ENCODE results near the gene MON2. TPM values are rescaled to one million over a fixed set of nuclear protein-coding genes. Genes with fewer than 3 reads are reported as not detected.

The MON2 gene
- total RNA-seq, 4 donors from 2014 or later: 54.3 to 212 (median 61.9) TPM

DNA sequence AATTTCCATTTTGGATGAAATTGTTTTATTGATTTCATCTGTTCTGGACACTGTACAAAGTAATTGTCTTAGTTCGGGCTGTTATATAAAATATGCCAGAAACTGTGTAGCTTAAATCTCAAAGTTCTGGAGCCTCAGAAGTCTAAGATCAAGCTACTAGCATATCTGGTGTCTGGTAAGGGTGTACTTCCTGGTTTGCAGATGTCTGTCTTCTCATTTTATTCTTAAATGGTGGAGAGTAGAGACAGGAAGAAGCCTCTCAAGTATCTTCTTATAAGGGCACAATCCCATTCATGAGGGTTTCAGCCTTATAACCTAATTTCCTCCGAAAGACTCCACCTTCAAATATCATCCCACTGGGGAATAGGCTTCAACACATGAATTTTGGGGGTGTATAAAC lies 51.3 kb downstream of the MON2 start:
- TF ChIP-seq, protein P1, sequence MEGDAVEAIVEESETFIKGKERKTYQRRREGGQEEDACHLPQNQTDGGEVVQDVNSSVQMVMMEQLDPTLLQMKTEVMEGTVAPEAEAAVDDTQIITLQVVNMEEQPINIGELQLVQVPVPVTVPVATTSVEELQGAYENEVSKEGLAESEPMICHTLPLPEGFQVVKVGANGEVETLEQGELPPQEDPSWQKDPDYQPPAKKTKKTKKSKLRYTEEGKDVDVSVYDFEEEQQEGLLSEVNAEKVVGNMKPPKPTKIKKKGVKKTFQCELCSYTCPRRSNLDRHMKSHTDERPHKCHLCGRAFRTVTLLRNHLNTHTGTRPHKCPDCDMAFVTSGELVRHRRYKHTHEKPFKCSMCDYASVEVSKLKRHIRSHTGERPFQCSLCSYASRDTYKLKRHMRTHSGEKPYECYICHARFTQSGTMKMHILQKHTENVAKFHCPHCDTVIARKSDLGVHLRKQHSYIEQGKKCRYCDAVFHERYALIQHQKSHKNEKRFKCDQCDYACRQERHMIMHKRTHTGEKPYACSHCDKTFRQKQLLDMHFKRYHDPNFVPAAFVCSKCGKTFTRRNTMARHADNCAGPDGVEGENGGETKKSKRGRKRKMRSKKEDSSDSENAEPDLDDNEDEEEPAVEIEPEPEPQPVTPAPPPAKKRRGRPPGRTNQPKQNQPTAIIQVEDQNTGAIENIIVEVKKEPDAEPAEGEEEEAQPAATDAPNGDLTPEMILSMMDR (IDR thresholded peaks at IDR 0.05): no peak
- no peak for TF ChIP-seq POLR2AphosphoS5 (IDR thresholded peaks at IDR 0.05)
- H3K27me3 ChIP-seq: no peaks in the 10 kb centered on the region
- no peak for DNase-seq (ENCODE audit: low spot score in 2 of 2)
- H3K9me3 ChIP-seq: peaks cover 3% of the 10 kb centered on the region
- WGBS: 86% methylated on average over 2 of the region's 2 CpGs
- H3K4me1 ChIP-seq: no peaks in the 10 kb centered on the region
- no peak overlapping the region for H3K4me3 ChIP-seq
- H3K36me3 ChIP-seq: peaks cover 8% of the 10 kb centered on the region
- no peak overlapping the region for H3K27ac ChIP-seq

DNA sequence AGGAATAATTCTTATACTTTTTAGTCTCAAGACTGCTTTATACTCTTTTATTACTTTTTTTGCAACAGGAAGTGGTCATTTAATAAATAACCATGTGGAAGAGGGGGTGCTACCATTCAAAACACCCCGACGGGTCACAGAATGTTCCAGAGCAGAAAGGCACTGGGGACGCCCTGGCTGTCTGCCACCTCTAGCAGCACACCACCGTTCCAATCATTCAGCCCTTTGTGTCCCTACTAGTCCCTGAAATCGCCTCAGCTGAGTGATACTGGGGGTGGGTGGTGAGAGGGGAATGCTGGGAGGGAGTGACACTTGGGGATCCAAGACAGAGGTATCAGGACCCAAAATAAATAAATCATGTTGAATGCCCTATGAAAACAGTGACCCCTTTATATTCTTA lies 52.4 kb downstream of the MON2 start:
- H3K27ac ChIP-seq: no peak overlapping the region
- WGBS: 86% methylated on average over 5 of the region's 5 CpGs
- no peaks in the 10 kb centered on the region for H3K27me3 ChIP-seq
- no peak overlapping the region for H3K4me3 ChIP-seq
- TF ChIP-seq, protein P1 (IDR thresholded peaks at IDR 0.05): no peak
- TF ChIP-seq POLR2AphosphoS5 (IDR thresholded peaks at IDR 0.05) (no peak), POLR2A (IDR thresholded peaks at IDR 0.05) (no peak), EP300 (IDR thresholded peaks at IDR 0.05) (no peak)
- DNase-seq (ENCODE audit: low spot score in 2 of 2): no peak
- H3K4me1 ChIP-seq: no peaks in the 10 kb centered on the region
- peaks cover 5% of the 10 kb centered on the region for H3K36me3 ChIP-seq
- no peaks in the 10 kb centered on the region for H3K9me3 ChIP-seq

DNA sequence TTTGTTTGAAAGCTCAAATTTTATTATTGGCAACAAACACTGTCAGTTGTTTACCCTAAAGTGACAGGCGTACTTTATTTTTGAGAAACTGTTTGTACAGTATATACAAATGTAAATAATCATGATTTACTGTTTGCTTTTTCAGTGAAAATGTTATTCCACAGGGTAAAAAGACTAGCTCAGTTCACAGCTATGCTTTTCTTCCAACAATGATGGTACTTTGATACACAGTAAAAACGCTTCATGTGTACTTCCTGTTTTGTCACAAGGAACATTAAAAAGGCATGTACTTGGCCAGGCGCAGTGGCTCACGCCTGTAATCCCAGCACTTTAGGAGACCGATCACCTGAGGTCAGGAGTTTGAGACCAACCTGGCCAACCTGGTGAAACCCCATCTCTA lies 53.7 kb downstream of the MON2 start:
- no peaks in the 10 kb centered on the region for H3K9me3 ChIP-seq
- no peaks in the 10 kb centered on the region for H3K27me3 ChIP-seq
- TF ChIP-seq EP300 (IDR thresholded peaks at IDR 0.05) (no peak), POLR2A (IDR thresholded peaks at IDR 0.05) (no peak), POLR2AphosphoS5 (IDR thresholded peaks at IDR 0.05) (no peak)
- TF ChIP-seq, protein P1 (IDR thresholded peaks at IDR 0.05): no peak
- 92% methylated on average over 5 of the region's 5 CpGs for WGBS
- H3K4me3 ChIP-seq: no peak overlapping the region
- H3K4me1 ChIP-seq: no peaks in the 10 kb centered on the region
- peaks cover 5% of the 10 kb centered on the region for H3K36me3 ChIP-seq
- no peak overlapping the region for H3K27ac ChIP-seq
- no peak for DNase-seq (ENCODE audit: low spot score in 2 of 2)

DNA sequence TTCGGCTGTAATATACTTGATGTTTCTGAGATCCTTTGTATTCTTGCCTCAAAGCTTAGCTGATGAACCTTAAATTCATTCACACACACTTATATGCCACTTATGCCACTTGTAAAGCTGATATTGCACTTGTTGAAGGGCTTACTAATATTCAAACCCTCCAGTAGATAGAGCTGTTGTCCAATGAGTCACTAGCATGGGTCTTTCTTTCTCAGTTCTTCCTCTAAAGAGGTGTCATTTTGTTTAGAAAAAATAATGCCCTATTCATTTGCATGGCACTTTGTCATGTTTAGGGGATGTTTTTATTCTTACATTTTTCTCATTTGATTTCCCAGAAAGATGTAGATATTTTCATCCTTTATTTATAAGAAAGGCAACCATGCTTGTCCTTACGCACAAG lies 56.4 kb downstream of the MON2 start:
- TF ChIP-seq EP300 (IDR thresholded peaks at IDR 0.05) (no peak), POLR2AphosphoS5 (IDR thresholded peaks at IDR 0.05) (no peak), POLR2A (IDR thresholded peaks at IDR 0.05) (no peak)
- TF ChIP-seq, protein P1 (IDR thresholded peaks at IDR 0.05): no peak
- DNase-seq (ENCODE audit: low spot score in 2 of 2): no peak
- no peaks in the 10 kb centered on the region for H3K9me3 ChIP-seq
- peaks cover 10% of the 10 kb centered on the region for H3K36me3 ChIP-seq
- H3K4me3 ChIP-seq: no peak overlapping the region
- no peaks in the 10 kb centered on the region for H3K27me3 ChIP-seq
- no peaks in the 10 kb centered on the region for H3K4me1 ChIP-seq
- 93% methylated on average over 2 of the region's 2 CpGs for WGBS
- H3K27ac ChIP-seq: no peak overlapping the region

DNA sequence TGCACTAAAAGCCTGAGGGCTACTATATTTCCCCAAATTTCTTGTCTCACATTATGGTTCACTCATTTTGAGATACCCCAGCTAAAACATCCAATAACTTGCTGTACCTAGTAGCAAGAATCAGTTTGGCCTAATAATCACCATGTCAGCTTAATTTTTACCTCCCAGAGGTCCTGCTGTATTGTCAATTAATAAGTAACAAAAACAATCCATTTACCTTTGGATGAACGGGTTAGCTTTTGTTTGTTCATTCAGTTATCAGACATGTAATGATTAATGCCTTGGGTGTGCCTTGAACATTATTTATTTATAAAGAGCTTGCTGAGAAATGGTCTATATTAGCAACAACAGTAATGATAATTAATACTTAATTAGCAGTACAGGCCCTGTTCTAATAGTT lies 57.0 kb downstream of the MON2 start:
- no peaks in the 10 kb centered on the region for H3K9me3 ChIP-seq
- TF ChIP-seq EP300 (IDR thresholded peaks at IDR 0.05) (no peak), POLR2A (IDR thresholded peaks at IDR 0.05) (no peak), POLR2AphosphoS5 (IDR thresholded peaks at IDR 0.05) (no peak)
- TF ChIP-seq, protein P1 (IDR thresholded peaks at IDR 0.05): no peak
- H3K27me3 ChIP-seq: no peaks in the 10 kb centered on the region
- H3K4me1 ChIP-seq: no peaks in the 10 kb centered on the region
- peaks cover 10% of the 10 kb centered on the region for H3K36me3 ChIP-seq
- WGBS: 83% methylated on average over 1 of the region's 1 CpG
- H3K27ac ChIP-seq: no peak overlapping the region
- no peak for DNase-seq (ENCODE audit: low spot score in 2 of 2)
- no peak overlapping the region for H3K4me3 ChIP-seq
